Prostate gland (tissue), 2 donors: ENCODE data around the gene KRTAP4-2. TPM values are rescaled to one million over a fixed set of nuclear protein-coding genes. Genes with fewer than 3 reads are reported as not detected.
"Not testable (repeated sequence)": the region's sequence is repeated elsewhere in the genome, so short reads cannot be mapped to it uniquely, and the experiment has no call there.

Source experiments
- DNase-seq: peaks from one replicate; pipeline ENCODE4 v3.0.0-alpha.2; 2019; ENCODE audit warnings: low spot score
- H3K27ac ChIP-seq, 2 donors: fragments of 200-600 bp; sonication (generic); 2 replicates each; pipeline ENCODE4 v1.5.1; 2017 to 2019
- H3K27me3 ChIP-seq: fragments of 200-600 bp; sonication (generic); replicated peaks from 2 replicates; pipeline ENCODE4 v1.5.1; 2019; ENCODE audit not compliant: insufficient read depth
- H3K36me3 ChIP-seq, 2 donors: fragments of 200-600 bp; sonication (generic); 1 replicate in 1 of 2; 2 replicates in 1 of 2; pipeline versions ENCODE4 v1.5.1 to v1.8.1; 2017 to 2019
- H3K4me1 ChIP-seq: fragments of 200-600 bp; sonication (generic); replicated peaks from 2 replicates; pipeline ENCODE4 v1.5.1; 2019
- H3K4me3 ChIP-seq, 2 donors: fragments of 200-600 bp; sonication (generic); 2 replicates each; pipeline ENCODE4 v1.5.1; 2017 to 2019
- H3K9me3 ChIP-seq: fragments of 200-600 bp; sonication (generic); 2 replicates; pipeline ENCODE4 v1.5.1; 2017
- POLR2A ChIP-seq: fragments of 450-650 bp; IDR thresholded peaks from one replicate; pipeline ENCODE4 v1.6.1; 2016; ENCODE audit warnings: antibody characterized with exemption, mild to moderate bottlenecking
- POLR2AphosphoS5 ChIP-seq: sonication (generic); formaldehyde crosslinking; IDR thresholded peaks from one replicate; pipeline ENCODE4 v1.6.1; 2017; ENCODE audit warnings: antibody characterized with exemption
- WGBS: methylation state at CpG from one replicate; pipeline ENCODE4 v1.1.5; 2018; 5-methylcytosine and 5-hydroxymethylcytosine counted together
- intact Hi-C: fragments of 100-400 bp; cut with DNase I; formaldehyde crosslinking; loops from one replicate; pipeline ENCODE4 v1.14.2; 2022
- total RNA-seq, 2 donors: library from RNA; depleted of rRNA; stranded (reverse); fragments of >200 nt; gene quantifications; one replicate each; pipeline ENCODE4 v1.1.0, GENCODE V29; 2016
- TF ChIP-seq, protein P1 (sequence below), 4 experiments: fragments of 200-600 bp in 2 of 4; fragments of 450-650 bp in 2 of 4; sonication (generic) in 2 of 4; IDR thresholded peaks; 1 replicate in 3 of 4; 2 replicates in 1 of 4; pipeline ENCODE4 v1.5.1; 2016 to 2019; ENCODE audit warnings: antibody characterized with exemption in 4 of 4, mild to moderate bottlenecking in 2 of 4, moderate library complexity in 2 of 4

Gene KRTAP4-2
- total RNA-seq, 2 donors from 2014 or later, result not detected

DNA sequence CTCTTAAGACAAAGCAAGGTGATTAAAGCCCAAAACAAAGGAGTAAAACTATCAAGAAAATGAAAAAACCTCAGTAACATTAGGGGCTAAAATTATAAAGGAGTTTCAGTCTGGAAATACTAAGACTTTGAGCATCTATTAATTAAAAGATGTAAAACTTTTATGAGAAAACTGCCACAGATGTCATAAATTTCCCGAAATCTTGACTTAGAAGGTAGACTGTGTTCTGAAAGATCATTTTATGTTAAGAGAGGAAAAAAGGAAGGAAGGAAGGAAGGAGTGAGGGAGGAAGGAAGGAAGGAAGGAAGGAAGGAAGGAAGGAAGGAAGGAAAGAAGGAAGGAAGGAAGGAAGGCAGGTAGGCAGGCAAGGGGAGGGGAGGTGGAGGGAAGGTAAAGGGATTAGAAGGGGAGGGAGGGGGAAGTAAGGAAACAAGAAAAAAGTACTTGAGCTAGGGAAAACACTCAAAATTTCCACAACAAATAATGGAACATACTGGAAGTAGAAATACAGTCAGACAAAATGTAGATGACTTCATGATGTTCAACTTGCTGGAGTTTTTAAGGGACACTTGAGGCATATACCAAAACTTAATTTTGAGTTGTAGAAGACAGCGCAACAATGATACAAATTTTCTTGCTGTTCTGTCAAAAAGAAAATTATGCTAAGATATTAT lies 30.4 kb downstream of the KRTAP4-2 start:
- intact Hi-C loops, result no loop called here
- Histone ChIP-seq H3K9me3 (no peaks in the 10 kb centered on the region), H3K4me1 (no peaks in the 10 kb centered on the region), H3K36me3 (no peaks in the 10 kb centered on the region), H3K27me3 (no peaks in the 10 kb centered on the region), H3K4me3 (no peak overlapping the region), H3K27ac (no peak overlapping the region)
- no peak for TF ChIP-seq POLR2AphosphoS5
- TF ChIP-seq, protein P1, sequence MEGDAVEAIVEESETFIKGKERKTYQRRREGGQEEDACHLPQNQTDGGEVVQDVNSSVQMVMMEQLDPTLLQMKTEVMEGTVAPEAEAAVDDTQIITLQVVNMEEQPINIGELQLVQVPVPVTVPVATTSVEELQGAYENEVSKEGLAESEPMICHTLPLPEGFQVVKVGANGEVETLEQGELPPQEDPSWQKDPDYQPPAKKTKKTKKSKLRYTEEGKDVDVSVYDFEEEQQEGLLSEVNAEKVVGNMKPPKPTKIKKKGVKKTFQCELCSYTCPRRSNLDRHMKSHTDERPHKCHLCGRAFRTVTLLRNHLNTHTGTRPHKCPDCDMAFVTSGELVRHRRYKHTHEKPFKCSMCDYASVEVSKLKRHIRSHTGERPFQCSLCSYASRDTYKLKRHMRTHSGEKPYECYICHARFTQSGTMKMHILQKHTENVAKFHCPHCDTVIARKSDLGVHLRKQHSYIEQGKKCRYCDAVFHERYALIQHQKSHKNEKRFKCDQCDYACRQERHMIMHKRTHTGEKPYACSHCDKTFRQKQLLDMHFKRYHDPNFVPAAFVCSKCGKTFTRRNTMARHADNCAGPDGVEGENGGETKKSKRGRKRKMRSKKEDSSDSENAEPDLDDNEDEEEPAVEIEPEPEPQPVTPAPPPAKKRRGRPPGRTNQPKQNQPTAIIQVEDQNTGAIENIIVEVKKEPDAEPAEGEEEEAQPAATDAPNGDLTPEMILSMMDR (IDR thresholded peaks at IDR 0.05), result no peak
- no peak for TF ChIP-seq POLR2A
- no peak for DNase-seq
- 81% methylated on average over 2 of the region's 2 CpGs for WGBS

DNA sequence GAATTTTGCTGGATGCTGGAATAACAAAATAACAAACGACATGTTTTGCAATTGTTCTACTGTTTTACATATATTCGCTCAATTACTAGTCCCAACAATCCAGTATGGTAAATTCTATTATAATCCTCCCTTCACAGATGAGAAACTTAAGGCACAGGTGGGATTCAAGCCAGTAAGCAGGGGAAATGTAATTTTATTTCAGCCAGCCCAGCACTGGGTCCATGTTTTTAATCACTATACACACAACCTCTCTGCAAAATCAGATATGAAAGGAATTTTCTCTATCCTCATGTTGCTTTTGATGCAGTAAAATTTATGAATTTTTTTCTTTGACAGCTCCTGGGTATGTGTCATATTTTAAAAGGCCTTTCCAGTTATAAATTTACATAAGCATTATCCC lies 32.8 kb downstream of the KRTAP4-2 start:
- no peak overlapping the region for H3K27ac ChIP-seq
- no peak overlapping the region for H3K4me3 ChIP-seq
- intact Hi-C loops, result no loop called here
- H3K36me3 ChIP-seq, result no peaks in the 10 kb centered on the region
- TF ChIP-seq, protein P1 (IDR thresholded peaks at IDR 0.05), result no peak
- no peak for TF ChIP-seq POLR2AphosphoS5
- no peak for TF ChIP-seq POLR2A
- H3K27me3 ChIP-seq, result no peaks in the 10 kb centered on the region
- no peak for DNase-seq
- no peaks in the 10 kb centered on the region for H3K4me1 ChIP-seq
- WGBS, result 93% methylated on average over 2 of the region's 2 CpGs
- H3K9me3 ChIP-seq, result no peaks in the 10 kb centered on the region

DNA sequence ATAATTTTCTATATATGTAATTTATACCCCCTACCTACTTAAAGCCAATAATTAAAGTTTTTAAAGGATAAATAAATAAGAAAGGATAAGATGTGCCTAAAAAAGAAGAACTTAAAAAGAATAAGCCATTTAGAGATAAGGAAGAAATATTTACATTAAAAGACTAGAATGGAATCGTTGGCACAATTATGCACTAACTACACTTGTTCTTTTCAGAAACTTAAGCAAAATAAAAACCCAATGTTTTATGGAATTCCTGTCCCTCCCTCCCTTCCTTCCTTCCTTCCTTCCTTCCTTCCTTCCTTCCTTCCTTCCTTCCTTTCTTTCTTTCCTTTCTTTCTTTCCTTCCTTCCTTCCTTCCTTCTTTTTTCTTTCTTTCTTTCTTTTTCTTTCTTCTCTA lies 33.2 kb downstream of the KRTAP4-2 start:
- H3K36me3 ChIP-seq, result no peaks in the 10 kb centered on the region
- H3K27me3 ChIP-seq, result no peaks in the 10 kb centered on the region
- no peaks in the 10 kb centered on the region for H3K4me1 ChIP-seq
- no peak overlapping the region for H3K4me3 ChIP-seq
- WGBS, result 93% methylated on average over 1 of the region's 1 CpG
- DNase-seq, result no peak
- TF ChIP-seq POLR2A, result no peak
- TF ChIP-seq, protein P1 (IDR thresholded peaks at IDR 0.05), result no peak
- TF ChIP-seq POLR2AphosphoS5, result no peak
- H3K9me3 ChIP-seq, result no peaks in the 10 kb centered on the region
- no peak overlapping the region for H3K27ac ChIP-seq
- intact Hi-C loops, result no loop called here

DNA sequence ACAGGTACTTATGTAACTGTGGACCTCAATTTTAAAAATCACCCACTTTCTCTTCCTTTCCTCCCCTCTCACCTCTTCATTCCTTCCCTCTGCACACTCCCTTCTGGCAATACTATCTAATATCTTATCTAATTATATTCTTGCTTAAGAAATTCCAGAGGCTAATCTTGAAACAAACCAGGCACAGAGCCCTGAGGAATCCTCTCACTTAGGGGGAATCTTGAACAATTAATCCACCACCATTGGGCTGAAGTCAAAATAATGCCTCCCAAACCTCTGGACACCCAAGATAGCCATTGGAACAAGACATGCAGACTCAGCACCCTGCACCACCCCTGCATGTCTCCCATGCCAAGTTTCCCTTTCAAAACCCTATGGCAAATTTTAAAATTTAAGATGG lies 36.7 kb downstream of the KRTAP4-2 start:
- H3K36me3 ChIP-seq, result no peaks in the 10 kb centered on the region
- no peaks in the 10 kb centered on the region for H3K27me3 ChIP-seq
- H3K27ac ChIP-seq, result no peak overlapping the region
- H3K4me1 ChIP-seq, result no peaks in the 10 kb centered on the region
- intact Hi-C loops, result no loop called here
- TF ChIP-seq POLR2A (no peak), POLR2AphosphoS5 (no peak)
- no peak overlapping the region for H3K4me3 ChIP-seq
- no peak for DNase-seq
- no peaks in the 10 kb centered on the region for H3K9me3 ChIP-seq

DNA sequence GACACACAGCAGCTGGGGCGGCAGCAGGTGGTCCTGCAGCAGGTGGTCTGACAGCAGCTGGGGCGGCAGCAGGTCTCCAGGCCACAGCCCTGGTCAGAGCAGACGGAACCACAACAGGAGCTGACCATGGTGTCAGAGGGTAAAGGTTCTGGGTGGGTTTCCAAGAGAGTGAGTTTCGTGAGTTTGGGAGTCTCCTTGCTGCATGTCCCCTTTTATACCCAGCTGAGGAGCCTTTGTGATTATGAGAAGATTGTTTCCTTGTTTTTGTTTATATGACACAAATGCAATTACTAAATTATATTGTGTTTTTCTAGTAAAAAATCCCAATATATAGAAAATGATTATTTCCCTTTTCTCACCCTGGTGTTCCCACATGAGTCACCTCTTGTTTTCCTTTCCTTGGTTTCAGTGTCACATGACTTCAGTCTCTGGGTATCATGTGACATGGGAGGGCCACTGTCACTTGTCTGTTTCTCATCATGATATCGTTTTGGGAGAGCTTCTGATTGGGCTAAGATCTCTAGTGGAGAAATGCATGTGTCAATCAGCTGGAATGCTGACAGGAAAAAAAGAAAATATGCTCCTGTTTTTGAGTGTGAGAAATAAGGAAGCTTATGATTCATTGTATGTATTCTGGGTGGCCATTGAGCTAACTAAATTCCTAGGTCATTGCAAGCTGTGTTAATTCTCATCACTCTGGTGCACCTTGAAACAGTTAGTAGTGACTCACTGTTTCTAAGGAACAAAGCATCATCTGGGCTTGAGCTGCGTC lies 37.5 kb downstream of the KRTAP4-2 start, which contains the start of gene KRTAP4-6:
KRTAP4-6 (minus strand) TSS at position 185 of the 772 bp plus-strand sequence; CDS start at position 128, 57 bp downstream.
- no peak for DNase-seq
- Histone ChIP-seq H3K9me3 (no peaks in the 10 kb centered on the region), H3K4me3 (no peak within 1 kb of the TSS), H3K27me3 (no peaks in the 10 kb centered on the region), H3K4me1 (no peaks in the 10 kb centered on the region), H3K36me3 (no peaks in the 10 kb centered on the region), H3K27ac (no peak within 1 kb of the TSS)
- intact Hi-C loops, result no loop called here
- WGBS, result 89% methylated on average over 6 of the region's 6 CpGs
- TF ChIP-seq POLR2AphosphoS5, result no peak
- TF ChIP-seq POLR2A, result no peak

DNA sequence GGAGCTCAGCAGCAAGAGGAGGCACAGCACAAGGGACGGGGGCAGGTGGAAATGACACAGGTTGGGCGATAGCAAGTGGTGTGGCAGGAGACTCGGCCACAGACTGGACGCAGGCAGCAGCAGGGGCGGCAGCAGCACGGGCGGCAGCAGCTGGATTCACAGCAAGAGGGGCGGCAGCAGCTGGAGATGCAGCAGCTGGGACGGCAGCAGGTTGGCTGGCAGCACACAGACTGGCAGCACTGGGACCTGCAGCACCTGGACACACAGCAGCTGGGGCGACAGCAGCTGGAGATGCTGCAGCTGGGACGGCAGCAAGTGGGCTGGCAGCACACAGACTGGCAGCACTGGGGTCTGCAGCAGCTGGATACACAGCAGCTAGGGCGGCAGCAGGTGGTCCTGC lies 38.2 kb downstream of the KRTAP4-2 start:
- H3K36me3 ChIP-seq, H3K9me3 ChIP-seq, H3K4me3 ChIP-seq, H3K27me3 ChIP-seq, H3K4me1 ChIP-seq, H3K27ac ChIP-seq, intact Hi-C loops, DNase-seq: not testable (repeated sequence)
- WGBS, result 87% methylated on average over 12 of the region's 12 CpGs
